HG02571 (cell line): ENCODE data around the gene ATP5PB.

Experiments used
- ATAC-seq: cut with Tn5 transposase; IDR thresholded peaks from one replicate; pipeline ENCODE4 v1.9.1; 2021; ENCODE audit warnings: mild to moderate bottlenecking, moderate library complexity; ENCODE audit not compliant: unreplicated experiment

Gene ATP5PB

GRCh38 chr1:111446546-111446945 lies 2.7 kb upstream of the ATP5PB start:
- no peak for ATAC-seq

DNA sequence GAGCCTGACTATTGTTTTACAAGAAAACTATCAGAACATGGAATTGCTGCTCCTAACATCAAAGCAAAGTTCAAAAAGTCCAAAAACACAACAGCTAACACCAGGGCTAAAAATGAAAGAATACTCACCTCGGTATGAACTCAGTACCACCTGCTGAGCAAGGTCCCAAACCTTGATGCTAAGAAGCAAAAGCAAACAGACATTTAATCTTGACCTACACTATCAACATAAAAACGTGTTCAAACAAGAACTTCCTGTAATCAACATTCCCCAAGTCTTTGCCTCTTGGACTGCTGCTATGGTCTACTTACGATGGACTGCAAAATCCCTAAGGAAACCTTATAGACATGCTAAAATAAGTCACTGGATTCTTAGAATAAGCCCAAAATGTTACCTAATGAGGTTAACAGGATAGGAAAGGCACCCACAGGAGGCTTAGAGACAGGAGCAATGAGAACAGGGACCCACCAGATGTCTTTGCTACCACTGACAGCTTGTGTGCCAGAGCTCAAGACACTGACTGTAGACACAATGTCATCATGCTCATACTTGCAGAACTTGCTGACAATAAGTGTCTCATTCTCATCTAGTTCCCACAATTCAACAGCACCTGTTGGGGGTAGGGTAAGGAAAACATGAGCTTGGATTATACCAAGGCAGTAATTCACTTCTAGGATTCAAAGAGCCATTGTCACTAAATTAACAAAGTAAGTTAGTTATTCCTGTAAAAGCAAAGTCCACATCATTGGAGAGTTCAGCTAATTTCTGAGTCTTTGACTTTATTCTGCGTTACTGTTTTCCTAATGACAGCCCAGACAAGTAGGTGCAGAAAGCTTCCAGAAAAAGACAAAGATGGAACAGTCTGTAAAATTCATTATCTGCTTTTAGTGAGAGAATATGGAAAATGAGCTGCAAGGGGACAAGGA lies 2.0 kb upstream of the ATP5PB start:
- ATAC-seq: no peak

DNA sequence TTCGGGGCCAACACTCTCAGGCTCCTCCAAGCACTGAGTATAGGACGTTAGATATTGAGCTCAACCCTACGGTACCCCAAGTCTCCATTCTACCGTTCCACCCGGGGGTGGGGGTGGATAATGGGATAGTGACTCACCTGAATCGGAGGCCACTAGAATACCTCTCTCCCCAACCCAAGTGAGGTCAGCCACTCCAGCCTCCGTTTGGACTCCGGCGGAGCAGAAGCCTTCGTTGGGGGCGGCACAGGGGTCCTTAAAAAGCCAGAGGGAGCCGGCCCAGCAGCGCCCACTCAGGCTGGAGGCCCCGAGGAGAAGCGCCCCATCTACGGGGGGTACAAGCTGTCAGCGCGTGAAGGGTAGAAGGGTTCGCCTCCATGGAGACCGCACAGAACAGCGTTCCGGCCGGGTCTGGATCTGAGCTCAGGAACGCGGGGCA lies 764 bp upstream of the ATP5PB start:
- peak; percentile 22 for ATAC-seq

GRCh38 chr1:111449703-111450017 lies 396 bp downstream of the ATP5PB start:
- ATAC-seq: no peak

DNA sequence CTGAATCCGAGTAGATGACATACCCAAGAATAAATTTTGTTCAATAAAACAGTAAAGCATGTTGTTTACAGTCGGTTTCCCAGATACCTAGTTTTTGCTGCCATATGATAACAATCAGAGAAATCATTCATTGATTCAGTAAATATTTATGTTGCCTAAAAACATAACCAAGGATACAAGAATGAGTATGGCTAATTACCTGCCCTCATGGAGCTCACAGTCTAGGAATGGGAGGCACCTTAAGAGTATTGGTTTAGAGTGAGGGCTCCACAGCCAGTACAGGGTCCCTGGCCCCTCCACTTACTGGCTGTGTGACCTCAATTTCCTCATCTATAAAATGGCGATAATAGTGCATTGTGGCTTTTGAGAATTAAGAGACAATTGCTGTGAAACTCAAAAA lies 921 bp downstream of the ATP5PB start:
- no peak for ATAC-seq

DNA sequence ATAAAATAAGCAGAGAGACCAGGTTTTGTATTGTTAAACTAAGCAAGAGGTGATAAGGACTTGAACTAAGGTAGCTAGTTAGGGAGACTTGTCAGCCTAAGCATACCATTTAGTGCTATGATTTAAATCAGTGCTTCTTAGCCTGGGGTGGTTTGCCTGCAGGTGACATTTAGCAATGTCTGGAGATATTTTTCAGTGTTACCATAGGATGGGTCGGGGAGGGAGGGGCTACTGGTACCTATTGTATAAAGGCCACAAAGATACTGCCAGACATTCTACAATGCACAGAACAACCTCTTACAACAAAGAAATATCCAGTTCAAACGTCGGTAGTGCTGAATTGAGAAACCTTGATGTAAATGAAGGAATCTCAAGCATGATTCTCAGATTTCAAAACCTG lies 3.3 kb downstream of the ATP5PB start:
- ATAC-seq: no peak

DNA sequence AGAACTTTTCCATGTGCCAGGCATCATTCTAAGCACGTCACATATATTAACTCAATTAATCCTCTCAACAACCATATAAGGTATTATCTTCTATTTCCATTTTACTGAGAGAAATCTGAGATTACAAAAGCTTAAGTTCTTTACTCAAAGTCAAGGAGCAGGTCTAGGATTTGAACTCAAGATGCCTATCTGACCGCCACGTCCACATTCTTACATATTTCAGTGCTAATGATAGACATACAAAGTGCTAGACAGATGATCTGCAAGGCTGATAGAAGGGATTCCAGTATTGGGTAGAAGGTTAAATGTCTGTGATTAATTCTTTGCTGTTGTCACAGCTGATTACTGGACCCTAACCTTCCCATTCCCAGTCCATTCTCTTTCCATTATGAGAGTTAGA lies 4.4 kb downstream of the ATP5PB start:
- no peak for ATAC-seq

DNA sequence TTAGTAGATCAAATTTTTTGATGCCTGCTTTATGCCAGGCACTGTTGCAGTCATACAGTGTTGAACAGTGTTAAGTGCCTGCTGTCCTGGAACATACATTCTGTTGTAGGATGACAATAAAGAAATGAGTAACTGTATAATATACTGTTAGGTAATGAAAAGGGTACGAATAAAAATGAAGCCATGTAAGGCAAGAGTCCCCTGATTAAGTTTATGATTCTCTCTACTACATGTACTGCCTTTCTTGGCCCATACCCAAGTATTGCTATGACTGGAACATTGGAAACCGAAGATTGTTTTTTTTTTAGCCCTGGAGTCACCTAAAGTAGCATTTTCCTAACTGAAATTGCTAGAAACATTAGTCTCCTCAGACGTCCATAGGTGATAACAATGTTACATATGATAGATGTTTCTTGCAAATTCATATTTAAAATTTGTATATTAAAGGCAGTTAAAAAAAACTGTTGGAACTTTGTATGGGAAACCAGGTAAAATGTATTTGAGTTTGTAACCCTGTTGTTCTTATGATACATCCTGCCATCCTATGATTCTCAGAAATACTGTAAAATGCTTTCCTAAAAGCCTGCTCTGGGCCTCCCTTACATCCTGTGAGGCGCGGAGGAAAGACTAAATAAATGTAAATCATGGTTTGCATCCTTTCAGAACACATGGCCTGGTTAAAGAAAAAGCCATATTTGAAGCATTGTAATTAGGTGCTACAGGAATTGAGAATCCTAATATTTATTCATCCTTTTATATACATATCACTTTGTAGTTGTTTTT lies 5.8 kb downstream of the ATP5PB start:
- no peak for ATAC-seq

DNA sequence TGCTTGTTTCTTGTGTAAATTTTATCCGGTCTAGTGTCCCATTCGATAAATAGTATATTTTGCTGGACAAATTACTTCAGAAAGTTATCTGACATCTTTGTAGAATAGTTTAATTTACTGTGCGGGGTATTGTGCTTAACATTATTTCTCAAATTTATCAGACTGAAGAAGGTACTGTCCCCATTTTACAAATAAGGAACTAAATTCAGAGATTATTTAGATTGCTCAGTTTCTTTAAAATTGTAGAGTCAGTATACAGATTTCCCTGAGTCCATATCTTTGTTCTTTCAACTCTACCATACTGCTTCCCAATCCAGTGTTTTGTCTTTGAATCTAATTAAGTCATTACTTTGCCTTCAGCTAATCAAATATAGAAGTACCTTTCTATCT lies 6.4 kb downstream of the ATP5PB start:
- no peak for ATAC-seq

DNA sequence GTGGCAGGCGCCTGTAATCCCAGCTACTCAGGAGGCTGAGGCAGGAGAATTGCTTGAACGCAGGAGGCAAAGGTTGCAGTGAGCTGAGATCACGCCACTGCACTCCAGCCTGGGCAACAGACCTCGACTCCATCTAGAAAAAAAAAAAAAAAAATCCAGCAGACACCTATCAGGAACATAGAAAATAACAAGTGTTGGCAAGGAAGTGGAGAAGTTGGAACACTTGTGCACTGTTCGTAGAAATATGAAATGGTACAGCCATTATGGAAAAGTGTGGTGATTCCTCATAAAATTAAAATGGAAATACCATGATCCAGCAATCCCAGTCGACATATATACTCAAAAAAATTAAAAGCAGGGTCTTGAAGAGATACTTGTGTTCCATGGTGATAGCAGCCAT lies 12.5 kb downstream of the ATP5PB start:
- ATAC-seq: no peak

DNA sequence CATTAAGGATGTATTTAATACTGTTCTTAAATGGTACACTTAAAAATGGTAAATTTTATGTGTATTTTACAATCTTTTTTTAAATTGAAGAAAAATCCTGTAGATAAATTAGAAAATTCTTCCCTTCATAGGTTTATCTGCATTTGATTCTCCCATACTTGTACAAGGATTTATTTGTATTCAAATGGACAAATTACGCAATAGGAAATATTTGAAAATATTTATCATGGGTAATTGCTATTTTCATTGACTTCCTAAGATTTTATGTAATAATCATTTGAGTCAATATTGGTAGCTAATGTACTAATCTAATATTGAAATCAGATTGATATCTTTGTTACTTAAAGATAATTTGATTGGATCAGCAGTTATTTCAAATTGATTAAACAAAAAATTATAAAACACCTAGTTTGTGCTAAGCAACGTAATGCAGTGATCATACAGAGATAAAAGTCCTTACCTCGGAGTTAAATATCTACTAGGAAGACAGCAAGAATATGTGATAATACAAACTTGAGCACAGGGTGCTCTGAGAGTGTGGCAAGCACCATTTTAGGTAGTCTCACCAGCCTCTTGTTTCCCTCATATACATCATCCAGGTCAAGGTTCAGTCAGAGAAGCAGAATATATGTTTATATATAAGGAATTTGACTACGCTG lies 13.2 kb downstream of the ATP5PB start:
- ATAC-seq: no peak

DNA sequence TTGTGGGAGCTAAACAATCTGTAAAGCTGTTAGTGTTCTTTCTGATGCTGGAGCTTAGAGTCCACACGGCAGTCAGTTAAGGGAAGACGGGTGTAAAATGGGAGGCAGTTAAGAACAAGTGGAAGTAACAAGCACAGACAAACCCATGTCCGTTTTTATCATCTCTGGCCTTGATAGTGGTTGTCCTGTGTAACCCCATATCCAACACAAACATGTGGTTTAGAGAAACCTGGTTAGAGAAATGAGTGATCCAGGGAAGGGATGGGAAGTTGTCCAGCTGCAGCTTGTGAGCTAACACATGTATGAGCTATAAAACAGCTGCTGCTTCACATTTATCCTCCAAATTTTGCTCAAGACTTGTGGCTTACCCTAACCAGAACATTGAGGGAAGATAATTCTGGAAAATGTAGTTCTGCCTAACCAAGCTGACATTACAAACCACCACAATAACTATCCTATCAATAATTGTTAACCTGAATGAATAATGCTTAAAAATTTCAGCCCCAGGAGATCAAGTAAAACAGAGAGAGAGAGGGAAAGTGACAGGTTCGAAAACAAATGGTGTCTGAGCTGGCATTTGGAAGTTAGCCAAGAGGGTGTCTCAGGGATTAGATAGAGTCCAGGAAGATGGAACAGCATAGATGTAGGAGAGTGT lies 13.9 kb downstream of the ATP5PB start:
- ATAC-seq: no peak

- no peak for ATAC-seq
Observed at GRCh38 chr1:111465754-111466153, 16.5 kb downstream of the ATP5PB start.

DNA sequence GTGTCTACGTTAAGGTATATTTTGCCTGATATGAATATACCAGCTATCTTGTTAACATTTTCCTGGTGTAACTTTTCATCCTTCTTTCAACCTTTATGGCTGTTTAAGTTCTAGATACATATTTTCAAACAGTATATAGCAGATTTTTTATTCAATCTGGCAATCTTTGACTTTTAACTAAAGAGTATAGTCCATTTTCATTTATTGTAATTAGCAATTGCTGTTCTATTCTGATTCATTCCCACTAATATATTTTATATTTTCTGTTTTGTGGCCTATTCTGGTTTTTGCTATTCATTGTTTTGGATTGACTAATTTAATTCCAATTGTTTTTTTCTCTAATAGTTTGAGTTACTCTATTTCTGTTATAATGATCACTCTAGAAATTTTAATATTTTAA lies 17.2 kb downstream of the ATP5PB start:
- ATAC-seq: no peak

- no peak for ATAC-seq
Observed at GRCh38 chr1:111467865-111468716, 18.8 kb downstream of the ATP5PB start.

GRCh38 chr1:111468717-111469100 lies 19.4 kb downstream of the ATP5PB start:
- ATAC-seq: no peak

DNA sequence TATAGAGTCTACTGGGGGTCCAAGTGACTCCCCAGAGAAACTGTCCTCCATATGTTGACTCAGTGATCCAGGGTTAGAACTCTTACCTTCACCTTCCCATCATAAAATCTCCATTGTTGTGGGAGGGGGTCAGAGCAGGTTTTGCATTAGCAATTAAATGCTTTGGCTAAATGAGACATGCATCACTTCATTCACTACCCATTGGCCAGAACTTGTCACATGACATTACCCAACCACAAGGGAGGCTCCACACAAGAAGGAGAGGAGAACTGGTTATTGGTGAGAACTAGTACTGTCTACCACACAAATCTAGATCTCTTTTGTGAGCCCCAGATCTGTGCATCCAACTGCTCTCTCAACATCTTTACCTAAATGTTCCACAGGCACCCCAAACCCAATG lies 20.3 kb downstream of the ATP5PB start:
- no peak for ATAC-seq

DNA sequence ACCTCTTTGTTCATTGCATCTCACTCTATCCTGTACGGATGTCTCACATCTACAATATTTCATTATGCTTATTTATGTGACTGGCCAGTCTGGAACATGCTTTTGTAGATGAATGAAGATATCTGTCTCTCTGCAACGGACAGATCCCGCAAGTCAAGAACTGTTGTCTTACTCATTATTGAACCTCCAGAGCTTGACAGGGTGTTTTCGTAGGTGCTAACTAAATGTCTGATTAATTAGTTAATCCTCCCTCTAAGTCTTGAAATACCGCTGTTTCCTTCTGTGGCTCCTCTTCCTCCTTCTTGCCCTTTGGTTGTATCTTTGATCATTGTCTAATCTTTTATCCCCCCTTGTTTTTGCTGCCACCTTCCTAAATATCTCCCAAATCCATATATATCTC lies 21.3 kb downstream of the ATP5PB start:
- no peak for ATAC-seq

- no peak for ATAC-seq
Observed at GRCh38 chr1:111471012-111471411, 21.7 kb downstream of the ATP5PB start.

DNA sequence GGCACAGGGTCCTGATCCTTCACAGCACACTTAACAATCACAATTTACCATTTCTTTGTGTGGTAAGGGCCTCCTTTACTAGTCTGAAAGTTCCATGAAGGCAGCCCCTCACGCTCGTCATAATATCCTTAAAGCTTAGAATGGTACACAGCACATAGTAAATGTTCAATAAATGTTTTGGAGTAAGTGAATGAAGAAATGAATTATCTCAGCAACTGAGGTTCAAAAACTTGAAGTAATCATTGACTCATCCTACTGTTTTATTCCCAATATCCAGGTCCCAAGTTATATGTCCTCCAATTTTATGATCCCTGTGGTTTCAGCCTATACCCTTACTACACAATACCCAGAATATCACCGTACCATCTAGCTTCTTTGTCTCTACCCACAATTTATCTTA lies 22.3 kb downstream of the ATP5PB start:
- ATAC-seq: no peak
